GM19239 (cell line): ENCODE results near the gene VTA1.
"Not testable (repeated sequence)": the region's sequence is repeated elsewhere in the genome, so short reads cannot be mapped to it uniquely, and the experiment has no call there.

ENCODE experiments used
- DNase-seq: peaks from one replicate; pipeline ENCODE4 v3.0.0; 2011; ENCODE audit warnings: low spot score; ENCODE audit not compliant: insufficient read length
- FAIRE-seq: peaks from 2 replicates; lab custom pipeline; 2011; peaks lifted over from hg19 to GRCh38; lab: Jason Lieb, UNC

The VTA1 gene

GRCh38 chr6:142218446-142218845 is 71.4 kb downstream of the VTA1 start:
- DNase-seq = no peak
- FAIRE-seq = no peak

- no peak for FAIRE-seq
- no peak for DNase-seq
These were observed 75.0 kb downstream of the VTA1 start for GRCh38 chr6:142222022-142222421.

- DNase-seq (no peak), FAIRE-seq (no peak)
These were observed 76.9 kb downstream of the VTA1 start for GRCh38 chr6:142223938-142224337.

- no peak for FAIRE-seq
- DNase-seq = no peak
These were observed 78.1 kb downstream of the VTA1 start for GRCh38 chr6:142225115-142225514.

GRCh38 chr6:142225552-142225951 is 78.5 kb downstream of the VTA1 start:
- no peak for DNase-seq
- FAIRE-seq = no peak

- DNase-seq (no peak), FAIRE-seq (no peak)
These were observed 79.7 kb downstream of the VTA1 start for GRCh38 chr6:142226731-142227130.

- not testable (repeated sequence) for FAIRE-seq, DNase-seq
These were observed 82.6 kb downstream of the VTA1 start for GRCh38 chr6:142229518-142230270.

- FAIRE-seq, DNase-seq: not testable (repeated sequence)
These were observed 85.4 kb downstream of the VTA1 start for GRCh38 chr6:142232206-142233044.

- FAIRE-seq (no peak), DNase-seq (no peak)
These were observed 87.1 kb downstream of the VTA1 start for GRCh38 chr6:142233945-142234682.

- DNase-seq (no peak), FAIRE-seq (no peak)
These were observed 88.2 kb downstream of the VTA1 start for GRCh38 chr6:142235272-142235671.

- DNase-seq (no peak), FAIRE-seq (no peak)
These were observed 88.7 kb downstream of the VTA1 start for GRCh38 chr6:142235791-142236190.

GRCh38 chr6:142236691-142237090 is 89.6 kb downstream of the VTA1 start:
- DNase-seq = no peak
- no peak for FAIRE-seq

- FAIRE-seq (no peak), DNase-seq (no peak)
These were observed 91.8 kb downstream of the VTA1 start for GRCh38 chr6:142238881-142239280.

- FAIRE-seq = no peak
These were observed 93.1 kb downstream of the VTA1 start for GRCh38 chr6:142240179-142240578.

GRCh38 chr6:142241061-142241460 is 94.0 kb downstream of the VTA1 start:
- FAIRE-seq (no peak), DNase-seq (no peak)

More at GRCh38 chr6:142240179-142240578, 93.1 kb downstream of the VTA1 start:
- DNase-seq = no peak

- DNase-seq = no peak
- FAIRE-seq = no peak
These were observed 95.2 kb downstream of the VTA1 start for GRCh38 chr6:142242269-142242668.

GRCh38 chr6:142246960-142247359 is 99.9 kb downstream of the VTA1 start:
- FAIRE-seq = no peak
- DNase-seq = no peak

- DNase-seq (no peak), FAIRE-seq (no peak)
These were observed 102.2 kb downstream of the VTA1 start for GRCh38 chr6:142249266-142249665.

GRCh38 chr6:142251930-142252445 is 104.9 kb downstream of the VTA1 start:
- DNase-seq = no peak
- FAIRE-seq = no peak

- FAIRE-seq = no peak
- no peak for DNase-seq
These were observed 107.5 kb downstream of the VTA1 start for GRCh38 chr6:142254513-142254912.
